ENCODE results near the gene LAMB2.

GRCh38 chr3:49174397-49174985 lies 41.6 kb upstream of the LAMB2 start:
- TF ChIP-seq ELF4 (CRISPR knock-in tag; IDR thresholded peaks at IDR 0.05; ENCODE audit: low read depth): no peak
- TF ChIP-seq USF1 (CRISPR knock-in tag; IDR thresholded peaks at IDR 0.05): no peak
- no peak for TF ChIP-seq CTCF (IDR thresholded peaks at IDR 0.05)
- no peak for TF ChIP-seq SMAD3 (CRISPR knock-in tag; IDR thresholded peaks at IDR 0.05; ENCODE audit: borderline replicate concordance)
